ENCODE results near the gene CETP. TPM values are rescaled to one million over a fixed set of nuclear protein-coding genes. Genes with fewer than 3 reads are reported as not detected.

Gene CETP
- total and polyA plus RNA-seq, 4 donors = 3.3 to 24.0 (median 6.3) TPM

- Histone ChIP-seq H3K27ac (ENCODE audit: low read depth in 1 of 2, low read length in 2 of 2) (peak within 1 kb of the TSS; percentile 66 to 87), H3K4me1 (ENCODE audit: control insufficient read depth in 4 of 4, insufficient read depth in 4 of 4, low read length in 3 of 4) (peaks cover 3 to 21% (median 14%) of the 10 kb centered on the region in 4 donors), H3K27me3 (ENCODE audit: control insufficient read depth in 4 of 4, insufficient read depth in 4 of 4, low read length in 3 of 4) (no peaks in the 10 kb centered on the region), H3K4me3 (ENCODE audit: low read depth in 1 of 3, low read length in 3 of 3) (peak within 1 kb of the TSS; percentile 80 to 84 (median 83)), H3K36me3 (ENCODE audit: control insufficient read depth in 4 of 4, insufficient read depth in 3 of 4, low read depth in 1 of 4, low read length in 3 of 4) (no peaks in the 10 kb centered on the region), H3K9ac (ENCODE audit: low read depth in 1 of 2, low read length in 2 of 2) (peak within 1 kb of the TSS; percentile 64 to 77), H3K9me3 (ENCODE audit: control insufficient read depth in 4 of 4, low read length in 3 of 4) (no peaks in the 10 kb centered on the region)
- WGBS = 6% methylated on average over 64 of the region's 64 CpGs
- peak; percentile 69 for DNase-seq (ENCODE audit: low spot score)
- TF ChIP-seq TAF1 (conservative IDR thresholded peaks at IDR 0.05) (peak; percentile 85), FOXA2 (IDR thresholded peaks at IDR 0.05) (no peak), YY1 (IDR thresholded peaks at IDR 0.05) (peak; percentile 91), EGR1 (IDR thresholded peaks at IDR 0.05; ENCODE audit: low read depth in 2 of 2) (no peak), GABPA (IDR thresholded peaks at IDR 0.05 in 1 of 2, conservative IDR thresholded peaks at IDR 0.05 in 1 of 2) (no peak), SP1 (IDR thresholded peaks at IDR 0.05) (peak; percentile 54), ZBTB33 (IDR thresholded peaks at IDR 0.05) (no peak), RXRA (IDR thresholded peaks at IDR 0.05) (no peak), CTCF (IDR thresholded peaks at IDR 0.05; ENCODE audit: low read depth, low read length, missing input control) (no peak), REST (IDR thresholded peaks at IDR 0.05) (peak; percentile 89), ATF3 (IDR thresholded peaks at IDR 0.05) (no peak), RAD21 (IDR thresholded peaks at IDR 0.05) (peak; percentile 52 to 59), JUND (IDR thresholded peaks at IDR 0.05) (no peak), HNF4G (IDR thresholded peaks at IDR 0.05) (no peak), FOXA1 (IDR thresholded peaks at IDR 0.05) (no peak), HNF4A (conservative IDR thresholded peaks at IDR 0.05) (no peak), NR2F2 (IDR thresholded peaks at IDR 0.05) (no peak)
- TF ChIP-seq, protein P1, sequence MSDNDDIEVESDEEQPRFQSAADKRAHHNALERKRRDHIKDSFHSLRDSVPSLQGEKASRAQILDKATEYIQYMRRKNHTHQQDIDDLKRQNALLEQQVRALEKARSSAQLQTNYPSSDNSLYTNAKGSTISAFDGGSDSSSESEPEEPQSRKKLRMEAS (IDR thresholded peaks at IDR 0.05) = peak; percentile 70
Measured at GRCh38 chr16:56988948-56989945, 27.5 kb downstream of the CETP start, which contains the start of gene NLRC5. NLRC5 (plus strand) TSS chr16:56989557; CDS start chr16:57020713, 31,156 bp downstream.

All from liver (tissue), 9 donors.